Ovary (tissue), 9 donors: ENCODE results near the gene OR11L1. TPM values are rescaled to one million over a fixed set of nuclear protein-coding genes. Genes with fewer than 3 reads are reported as not detected.

Experiments
- DNase-seq, 5 donors: peaks; one replicate each; pipeline ENCODE4 v3.0.0-alpha.2; 2019 to 2020
- H3K27ac ChIP-seq, 2 donors: fragments of 200-600 bp; one replicate each; pipeline versions ENCODE4 v1.5.1 to v1.8.0; 2019 to 2022
- H3K27me3 ChIP-seq: fragments of 200-600 bp; one replicate; pipeline ENCODE4 v1.8.0; 2022
- H3K36me3 ChIP-seq: fragments of 200-600 bp; sonication (generic); one replicate; pipeline ENCODE4 v1.5.1; 2019
- H3K4me1 ChIP-seq: one replicate; pipeline ENCODE4 v1.8.1; 2013; ENCODE audit warnings: mild to moderate bottlenecking, moderate library complexity; ENCODE audit not compliant: insufficient read depth
- H3K4me3 ChIP-seq: fragments of 200-600 bp; sonication (generic); one replicate; pipeline ENCODE4 v1.5.1; 2017
- H3K9me3 ChIP-seq, 2 donors: fragments of 200-600 bp in 1 of 2; sonication (generic) in 1 of 2; one replicate each; pipeline versions ENCODE4 v1.5.1 to v1.8.1; 2013 to 2019; ENCODE audit warnings: mild to moderate bottlenecking in 1 of 2, moderate library complexity in 1 of 2
- CTCF ChIP-seq, 3 donors: fragments of 450-650 bp in 2 of 3; fragments of 200-600 bp in 1 of 3; IDR thresholded peaks; one replicate each; pipeline versions ENCODE4 v1.5.1 to v1.8.0; 2016 to 2022; ENCODE audit warnings: antibody characterized with exemption in 3 of 3, mild to moderate bottlenecking in 1 of 3
- EP300 ChIP-seq: sonication (generic); formaldehyde crosslinking; IDR thresholded peaks from one replicate; pipeline ENCODE4 v1.6.1; 2017; ENCODE audit warnings: antibody characterized with exemption
- POLR2A ChIP-seq: fragments of 450-650 bp; IDR thresholded peaks from one replicate; pipeline ENCODE4 v1.6.1; 2017; ENCODE audit warnings: antibody characterized with exemption, mild to moderate bottlenecking, moderate library complexity
- WGBS, 3 donors: extraction: QIAGEN DNeasy Blood & Tissue Kit in 1 of 3; methylation state at CpG; one replicate each; pipeline versions ENCODE4 v1.1.5 to v1.1.7; 2013 to 2017; 5-methylcytosine and 5-hydroxymethylcytosine counted together
- intact Hi-C, 4 donors: fragments of 100-400 bp; cut with DNase I; formaldehyde crosslinking; loops; one replicate each; pipeline versions ENCODE4 v1.11.0 to v1.15.1; 2022 to 2023
- polyA plus RNA-seq, 2 donors: library from polyadenylated mRNA; stranded (reverse); fragments of 200-250 nt in 1 of 2; fragments of 350-450 nt in 1 of 2; fragmentation: Illumina TruSeq in 1 of 2; extraction: RNeasy Lipid Tissue Mini Kit (QIAGEN cat#74804) in 1 of 2; gene quantifications; one replicate each; pipeline ENCODE4 v1.2.3, GENCODE V29; 2013 to 2014
- total RNA-seq, 7 donors: library from RNA; depleted of rRNA in 2 of 7; stranded (reverse); fragments of >200 nt in 2 of 7; fragmentation: NEBNext Ultra II Directional in 3 of 7; extraction: Animal tissue kit (Norgen Biotek cat#: 25700) in 3 of 7; gene quantifications; one replicate each; pipeline versions ENCODE4 v1.1.0 to v1.2.4, GENCODE V29; 2016 to 2023
- donor health status: DM: no; HTN: no; CAD: no; lungs with moderate emphysema.
- donor health status: DM: no; HTN: no; CAD: no.
- donor health status: Bipolar disorder and iron deficiency.
- donor health status: DM: yes; HTN: yes; CAD: no.
- donor health status: DM: no; HTN: no; CAD: no.
- donor health status: DM: yes; HTN: yes; CAD: no.

OR11L1 gene
- total and polyA plus RNA-seq, 9 donors, result not detected

GRCh38 chr1:247864644-247865043, 22.9 kb upstream of the OR11L1 start:
- Histone ChIP-seq H3K27ac (no peak overlapping the region), H3K9me3 (no peaks in the 10 kb centered on the region), H3K4me1 (no peaks in the 10 kb centered on the region), H3K4me3 (no peak overlapping the region), H3K36me3 (no peaks in the 10 kb centered on the region), H3K27me3 (no peaks in the 10 kb centered on the region)
- no peak for DNase-seq
- TF ChIP-seq CTCF (IDR thresholded peaks at IDR 0.05) (no peak), EP300 (no peak), POLR2A (no peak)
- intact Hi-C loops, result no loop called here
- 86 to 88% (median 87%) methylated on average over 17 of the region's 17 CpGs for WGBS, 3 donors

- Histone ChIP-seq H3K27me3 (no peaks in the 10 kb centered on the region), H3K27ac (no peak overlapping the region), H3K36me3 (no peaks in the 10 kb centered on the region), H3K4me3 (no peak overlapping the region), H3K9me3 (peaks cover 0 to 3% of the 10 kb centered on the region in 2 donors), H3K4me1 (no peaks in the 10 kb centered on the region)
- TF ChIP-seq POLR2A (no peak), EP300 (no peak), CTCF (IDR thresholded peaks at IDR 0.05) (no peak)
- intact Hi-C loops, result no loop called here
- WGBS, 3 donors, result 68 to 85% (median 79%) methylated on average over 4 of the region's 4 CpGs
- DNase-seq, result no peak
Measured at GRCh38 chr1:247862756-247863155, 21.1 kb upstream of the OR11L1 start.

- WGBS, 3 donors, result 33 to 51% (median 43%) methylated on average over 15 of the region's 15 CpGs
- no peak for DNase-seq
- Histone ChIP-seq H3K36me3 (no peaks in the 10 kb centered on the region), H3K27ac (no peak overlapping the region), H3K9me3 (peaks cover 0 to 9% of the 10 kb centered on the region in 2 donors), H3K4me1 (no peaks in the 10 kb centered on the region), H3K27me3 (no peaks in the 10 kb centered on the region), H3K4me3 (peak overlapping the region; percentile 39)
- no peak for TF ChIP-seq EP300
- TF ChIP-seq POLR2A, result no peak
- TF ChIP-seq CTCF (IDR thresholded peaks at IDR 0.05), result no peak
- intact Hi-C loops, result no loop called here
Measured at GRCh38 chr1:247857985-247858619, 16.4 kb upstream of the OR11L1 start.

- no peak for TF ChIP-seq POLR2A
- no peak for TF ChIP-seq EP300
- no peak for TF ChIP-seq CTCF (IDR thresholded peaks at IDR 0.05)
- H3K27ac ChIP-seq, result no peak within 1 kb of the TSS
- no peak for DNase-seq
- H3K4me1 ChIP-seq, result no peaks in the 10 kb centered on the region
- peak within 1 kb of the TSS; percentile 39 for H3K4me3 ChIP-seq
- peaks cover 0 to 9% of the 10 kb centered on the region in 2 donors for H3K9me3 ChIP-seq
- no peaks in the 10 kb centered on the region for H3K27me3 ChIP-seq
- intact Hi-C loops, result no loop called here
- 2 to 4% (median 2%) methylated on average over 61 to 107 of the region's 109 CpGs for WGBS, 3 donors
- H3K36me3 ChIP-seq, result no peaks in the 10 kb centered on the region
Measured at GRCh38 chr1:247857069-247857984, 15.6 kb upstream of the OR11L1 start, which contains the start of gene TRIM58. TSS of gene TRIM58 (plus strand) at chr1:247857187. CDS start at chr1:247857247, 60 bp downstream.
